Left lung (tissue), 10 donors: ENCODE data around the gene CACNA2D3. TPM values are rescaled to one million over a fixed set of nuclear protein-coding genes. Genes with fewer than 3 reads are reported as not detected.

Experiments
- ATAC-seq: fragments of 200-7000 bp; cut with Tn5 transposase; one replicate; pipeline ENCODE4 v1.9.1; 2020; ENCODE audit warnings: moderate library complexity
- DNase-seq, 4 donors: peaks; one replicate each; pipeline ENCODE4 v3.0.0-alpha.2; 2013 to 2020
- H3K27ac ChIP-seq, 2 donors: fragments of 200-600 bp; sonication (generic) in 1 of 2; one replicate each; pipeline versions ENCODE4 v1.5.0 to v1.8.0; 2020 to 2021
- H3K27me3 ChIP-seq, 2 donors: fragments of 200-600 bp; sonication (generic) in 1 of 2; one replicate each; pipeline versions ENCODE4 v1.5.0 to v1.8.0; 2020 to 2021
- H3K36me3 ChIP-seq, 2 donors: fragments of 200-600 bp; sonication (generic) in 1 of 2; one replicate each; pipeline versions ENCODE4 v1.5.0 to v1.8.0; 2020 to 2021
- H3K4me1 ChIP-seq, 2 donors: fragments of 200-600 bp; one replicate each; pipeline ENCODE4 v1.8.0; 2021
- H3K4me3 ChIP-seq, 2 donors: fragments of 200-600 bp; sonication (generic) in 1 of 2; one replicate each; pipeline versions ENCODE4 v1.5.0 to v1.8.0; 2020 to 2021; ENCODE audit warnings: mild to moderate bottlenecking in 1 of 2
- H3K9me3 ChIP-seq, 2 donors: fragments of 200-600 bp; sonication (generic) in 1 of 2; one replicate each; pipeline versions ENCODE4 v1.5.0 to v1.8.0; 2020 to 2021
- CTCF ChIP-seq, 2 donors: fragments of 200-600 bp; sonication (generic) in 1 of 2; IDR thresholded peaks; one replicate each; pipeline versions ENCODE4 v1.5.0 to v1.8.0; 2021; ENCODE audit warnings: antibody characterized with exemption in 2 of 2
- intact Hi-C, 2 donors: fragments of 100-400 bp; cut with DNase I; formaldehyde crosslinking; loops; one replicate each; pipeline versions ENCODE4 v1.11.2 to v1.14.2; 2022
- polyA plus RNA-seq, 6 donors: library from polyadenylated mRNA; unstranded; fragments of 120-200 nt; gene quantifications; one replicate each; pipeline ENCODE4 v1.2.1, GENCODE V29; 2013; ENCODE audit not compliant: insufficient read length in 6 of 6
- total RNA-seq, 2 donors: library from RNA; stranded (reverse); fragmentation: NEBNext Ultra II Directional; extraction: Animal tissue kit (Norgen Biotek cat#: 25700); gene quantifications; one replicate each; pipeline ENCODE4 v1.2.1, GENCODE V29; 2021
- donor health status: DM: no; HTN: yes; CAD: no.
- donor health status: DM: no; HTN: no; CAD: no.

Gene CACNA2D3
- total and polyA plus RNA-seq, 8 donors, result 1.1 to 2.7 (median 1.5) TPM

- intact Hi-C loops, result no loop called here
- no peaks in the 10 kb centered on the region for H3K4me1 ChIP-seq
- no peak for TF ChIP-seq CTCF (IDR thresholded peaks at IDR 0.05)
Observed at GRCh38 chr3:54251705-54252104, 129.4 kb downstream of the CACNA2D3 start.

GRCh38 chr3:54257125-54257720, 134.9 kb downstream of the CACNA2D3 start:
- ATAC-seq (no peak), DNase-seq (peak in 1 of 4 donors; percentile 28)
- intact Hi-C loops, result no loop called here
- Histone ChIP-seq H3K27me3 (no peaks in the 10 kb centered on the region), H3K4me3 (no peak overlapping the region), H3K9me3 (no peaks in the 10 kb centered on the region), H3K4me1 (no peaks in the 10 kb centered on the region), H3K36me3 (no peaks in the 10 kb centered on the region), H3K27ac (no peak overlapping the region)
- TF ChIP-seq CTCF (IDR thresholded peaks at IDR 0.05), result no peak

More at GRCh38 chr3:54251705-54252104, 129.4 kb downstream of the CACNA2D3 start:
- Histone ChIP-seq H3K9me3 (no peaks in the 10 kb centered on the region), H3K27ac (no peak overlapping the region), H3K36me3 (no peaks in the 10 kb centered on the region), H3K4me3 (no peak overlapping the region), H3K27me3 (no peaks in the 10 kb centered on the region)
- DNase-seq (no peak), ATAC-seq (no peak)

- no peak overlapping the region for H3K27ac ChIP-seq
- no peak for TF ChIP-seq CTCF (IDR thresholded peaks at IDR 0.05)
- no peak overlapping the region for H3K4me3 ChIP-seq
- intact Hi-C loops, result no loop called here
- no peaks in the 10 kb centered on the region for H3K4me1 ChIP-seq
- DNase-seq (peak in 1 of 4 donors; percentile 17), ATAC-seq (no peak)
- no peaks in the 10 kb centered on the region for H3K36me3 ChIP-seq
- H3K27me3 ChIP-seq, result no peaks in the 10 kb centered on the region
- H3K9me3 ChIP-seq, result no peaks in the 10 kb centered on the region
Observed at GRCh38 chr3:54259636-54260035, 137.3 kb downstream of the CACNA2D3 start.

- Histone ChIP-seq H3K27ac (no peak overlapping the region), H3K9me3 (no peaks in the 10 kb centered on the region), H3K4me3 (no peak overlapping the region), H3K36me3 (no peaks in the 10 kb centered on the region), H3K27me3 (no peaks in the 10 kb centered on the region), H3K4me1 (no peaks in the 10 kb centered on the region)
- ATAC-seq, result no peak
- TF ChIP-seq CTCF (IDR thresholded peaks at IDR 0.05), result no peak
- intact Hi-C loops, result no loop called here
- DNase-seq, result no peak
Observed at GRCh38 chr3:54261141-54261540, 138.8 kb downstream of the CACNA2D3 start.

- no peak for ATAC-seq
- H3K9me3 ChIP-seq, result no peaks in the 10 kb centered on the region
- intact Hi-C loops, result no loop called here
- no peaks in the 10 kb centered on the region for H3K4me1 ChIP-seq
- H3K27ac ChIP-seq, result no peak overlapping the region
- no peak for DNase-seq
- H3K36me3 ChIP-seq, result no peaks in the 10 kb centered on the region
- TF ChIP-seq CTCF (IDR thresholded peaks at IDR 0.05), result no peak
- H3K4me3 ChIP-seq, result no peak overlapping the region
- H3K27me3 ChIP-seq, result no peaks in the 10 kb centered on the region
Observed at GRCh38 chr3:54262541-54262940, 140.2 kb downstream of the CACNA2D3 start.
